ENCODE results near the gene SHCBP1L. TPM values are rescaled to one million over a fixed set of nuclear protein-coding genes. Genes with fewer than 3 reads are reported as not detected.
A peak's percentile ranks its signal among the peaks of the same experiment; 100 is the strongest.

The SHCBP1L gene
- polyA plus RNA-seq, 1 donor = 0.03 TPM

- no peak for DNase-seq
- no peak overlapping the region for H3K27ac ChIP-seq (ENCODE audit: low read length)
- H3K4me3 ChIP-seq (ENCODE audit: low read length) = no peak overlapping the region
- no peaks in the 10 kb centered on the region for H3K36me3 ChIP-seq (ENCODE audit: control insufficient read depth, insufficient read depth, low read length)
- H3K9me3 ChIP-seq (ENCODE audit: control insufficient read depth, low read depth, low read length) = no peaks in the 10 kb centered on the region
- no peaks in the 10 kb centered on the region for H3K4me1 ChIP-seq (ENCODE audit: control insufficient read depth, insufficient read depth, low read length)
- no CpG with 5 or more reads among the region's 7 CpGs for WGBS (ENCODE audit: insufficient coverage, low lambda C conversion rate)
- no peaks in the 10 kb centered on the region for H3K27me3 ChIP-seq (ENCODE audit: control insufficient read depth, insufficient read depth, low read length)
Observed at GRCh38 chr1:182984138-182984537, 31.2 kb upstream of the SHCBP1L start.

GRCh38 chr1:182978151-182978853 lies 25.3 kb upstream of the SHCBP1L start:
- H3K4me3 ChIP-seq (ENCODE audit: low read length) = no peak overlapping the region
- H3K27me3 ChIP-seq (ENCODE audit: control insufficient read depth, insufficient read depth, low read length) = no peaks in the 10 kb centered on the region
- no peaks in the 10 kb centered on the region for H3K4me1 ChIP-seq (ENCODE audit: control insufficient read depth, insufficient read depth, low read length)
- no peaks in the 10 kb centered on the region for H3K9me3 ChIP-seq (ENCODE audit: control insufficient read depth, low read depth, low read length)
- no peaks in the 10 kb centered on the region for H3K36me3 ChIP-seq (ENCODE audit: control insufficient read depth, insufficient read depth, low read length)
- H3K27ac ChIP-seq (ENCODE audit: low read length) = no peak overlapping the region
- 50% methylated on average over 2 of the region's 6 CpGs for WGBS (ENCODE audit: insufficient coverage, low lambda C conversion rate)
- DNase-seq = no peak

GRCh38 chr1:182977480-182977879 lies 24.5 kb upstream of the SHCBP1L start:
- Histone ChIP-seq H3K27me3 (ENCODE audit: control insufficient read depth, insufficient read depth, low read length) (no peaks in the 10 kb centered on the region), H3K27ac (ENCODE audit: low read length) (no peak overlapping the region), H3K4me1 (ENCODE audit: control insufficient read depth, insufficient read depth, low read length) (no peaks in the 10 kb centered on the region), H3K4me3 (ENCODE audit: low read length) (no peak overlapping the region), H3K36me3 (ENCODE audit: control insufficient read depth, insufficient read depth, low read length) (no peaks in the 10 kb centered on the region), H3K9me3 (ENCODE audit: control insufficient read depth, low read depth, low read length) (no peaks in the 10 kb centered on the region)
- no CpG with 5 or more reads among the region's 2 CpGs for WGBS (ENCODE audit: insufficient coverage, low lambda C conversion rate)
- DNase-seq = no peak

DNA sequence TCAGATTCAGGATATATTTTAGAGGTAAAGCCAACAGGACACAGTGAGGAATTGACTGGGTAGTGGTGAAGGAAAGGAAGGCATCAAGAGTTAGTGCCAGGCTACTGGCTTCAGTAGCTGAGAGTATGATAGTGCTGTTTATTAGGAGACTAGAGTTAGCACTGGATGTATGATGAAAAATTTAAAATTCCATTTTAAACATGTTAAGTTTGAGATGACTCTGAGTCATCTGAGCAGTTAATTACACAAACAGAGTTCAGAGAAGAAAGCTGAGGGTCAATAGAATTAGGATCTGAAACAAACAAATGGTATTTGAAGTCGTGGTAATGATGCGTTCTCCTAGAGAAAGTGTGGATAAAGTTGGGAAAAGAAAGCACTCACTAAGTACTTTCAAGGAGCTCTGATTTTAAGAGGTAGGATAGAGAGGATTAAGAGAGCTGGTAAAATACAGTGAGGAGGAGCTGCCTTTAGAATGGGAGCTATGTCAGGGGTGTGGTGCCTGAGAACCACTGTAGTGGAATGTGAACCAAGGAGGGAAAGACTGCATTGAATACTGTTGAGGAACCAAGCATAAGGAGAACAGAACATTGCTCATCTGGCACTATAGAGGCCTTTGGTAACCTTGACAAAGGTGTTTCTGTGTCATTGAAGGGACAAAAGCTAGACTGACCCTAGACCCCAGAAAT lies 21.7 kb upstream of the SHCBP1L start:
- no CpG with 5 or more reads among the region's 2 CpGs for WGBS (ENCODE audit: insufficient coverage, low lambda C conversion rate)
- DNase-seq = no peak

GRCh38 chr1:182972829-182973228 lies 19.9 kb upstream of the SHCBP1L start:
- Histone ChIP-seq H3K4me3 (ENCODE audit: low read length) (no peak overlapping the region), H3K36me3 (ENCODE audit: control insufficient read depth, insufficient read depth, low read length) (no peaks in the 10 kb centered on the region), H3K9me3 (ENCODE audit: control insufficient read depth, low read depth, low read length) (no peaks in the 10 kb centered on the region), H3K27ac (ENCODE audit: low read length) (no peak overlapping the region), H3K27me3 (ENCODE audit: control insufficient read depth, insufficient read depth, low read length) (no peaks in the 10 kb centered on the region), H3K4me1 (ENCODE audit: control insufficient read depth, insufficient read depth, low read length) (peaks cover 12% of the 10 kb centered on the region)
- 80% methylated on average over 1 of the region's 6 CpGs for WGBS (ENCODE audit: insufficient coverage, low lambda C conversion rate)
- no peak for DNase-seq

More for the DNA sequence above, 21.7 kb upstream of the SHCBP1L start:
- Histone ChIP-seq H3K9me3 (ENCODE audit: control insufficient read depth, low read depth, low read length) (no peaks in the 10 kb centered on the region), H3K27ac (ENCODE audit: low read length) (no peak overlapping the region), H3K36me3 (ENCODE audit: control insufficient read depth, insufficient read depth, low read length) (no peaks in the 10 kb centered on the region), H3K4me1 (ENCODE audit: control insufficient read depth, insufficient read depth, low read length) (peaks cover 3% of the 10 kb centered on the region), H3K4me3 (ENCODE audit: low read length) (no peak overlapping the region), H3K27me3 (ENCODE audit: control insufficient read depth, insufficient read depth, low read length) (no peaks in the 10 kb centered on the region)

DNA sequence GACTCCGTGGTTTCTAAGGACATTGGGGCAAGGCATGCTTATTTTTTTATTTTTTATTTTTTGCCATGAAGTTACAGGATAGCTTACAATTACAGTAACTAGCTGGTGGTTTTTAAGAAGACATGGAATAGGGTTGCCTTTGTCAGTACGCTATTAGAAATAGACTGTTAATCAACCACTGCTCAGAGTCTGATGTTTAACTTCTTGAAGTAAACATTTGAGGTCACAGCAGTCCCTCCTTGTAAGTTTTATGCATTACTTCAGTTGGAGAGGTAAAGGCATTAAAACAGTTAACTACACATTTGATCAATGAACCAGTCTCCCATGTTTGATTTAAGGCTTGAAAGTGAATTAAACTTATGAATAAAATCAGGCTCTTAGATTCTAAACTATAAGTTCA lies 19.3 kb upstream of the SHCBP1L start:
- Histone ChIP-seq H3K27ac (ENCODE audit: low read length) (no peak overlapping the region), H3K4me3 (ENCODE audit: low read length) (no peak overlapping the region), H3K4me1 (ENCODE audit: control insufficient read depth, insufficient read depth, low read length) (peaks cover 15% of the 10 kb centered on the region), H3K36me3 (ENCODE audit: control insufficient read depth, insufficient read depth, low read length) (no peaks in the 10 kb centered on the region), H3K27me3 (ENCODE audit: control insufficient read depth, insufficient read depth, low read length) (no peaks in the 10 kb centered on the region), H3K9me3 (ENCODE audit: control insufficient read depth, low read depth, low read length) (no peaks in the 10 kb centered on the region)
- DNase-seq = no peak
- WGBS (ENCODE audit: insufficient coverage, low lambda C conversion rate) = 73% methylated on average over 1 of the region's 2 CpGs

- no CpG with 5 or more reads among the region's 1 CpG for WGBS (ENCODE audit: insufficient coverage, low lambda C conversion rate)
- Histone ChIP-seq H3K4me1 (ENCODE audit: control insufficient read depth, insufficient read depth, low read length) (peaks cover 15% of the 10 kb centered on the region), H3K27ac (ENCODE audit: low read length) (no peak overlapping the region), H3K36me3 (ENCODE audit: control insufficient read depth, insufficient read depth, low read length) (no peaks in the 10 kb centered on the region), H3K4me3 (ENCODE audit: low read length) (no peak overlapping the region), H3K27me3 (ENCODE audit: control insufficient read depth, insufficient read depth, low read length) (no peaks in the 10 kb centered on the region), H3K9me3 (ENCODE audit: control insufficient read depth, low read depth, low read length) (no peaks in the 10 kb centered on the region)
- no peak for DNase-seq
Observed at GRCh38 chr1:182971219-182971618, 18.3 kb upstream of the SHCBP1L start.

GRCh38 chr1:182968836-182969734 lies 16.1 kb upstream of the SHCBP1L start:
- Histone ChIP-seq H3K4me3 (ENCODE audit: low read length) (no peak overlapping the region), H3K36me3 (ENCODE audit: control insufficient read depth, insufficient read depth, low read length) (no peaks in the 10 kb centered on the region), H3K27me3 (ENCODE audit: control insufficient read depth, insufficient read depth, low read length) (no peaks in the 10 kb centered on the region), H3K9me3 (ENCODE audit: control insufficient read depth, low read depth, low read length) (no peaks in the 10 kb centered on the region), H3K4me1 (ENCODE audit: control insufficient read depth, insufficient read depth, low read length) (peaks cover 15% of the 10 kb centered on the region), H3K27ac (ENCODE audit: low read length) (peak overlapping the region; percentile 49)
- WGBS (ENCODE audit: insufficient coverage, low lambda C conversion rate) = 16% methylated on average over 2 of the region's 5 CpGs
- DNase-seq = peak; percentile 27 to 45

- peak in 1 of 2 donors; percentile 34 for DNase-seq
- Histone ChIP-seq H3K4me1 (ENCODE audit: control insufficient read depth, insufficient read depth, low read length) (peaks cover 15% of the 10 kb centered on the region), H3K4me3 (ENCODE audit: low read length) (no peak overlapping the region), H3K9me3 (ENCODE audit: control insufficient read depth, low read depth, low read length) (no peaks in the 10 kb centered on the region), H3K27ac (ENCODE audit: low read length) (peak overlapping the region; percentile 49), H3K36me3 (ENCODE audit: control insufficient read depth, insufficient read depth, low read length) (no peaks in the 10 kb centered on the region), H3K27me3 (ENCODE audit: control insufficient read depth, insufficient read depth, low read length) (no peaks in the 10 kb centered on the region)
- 32% methylated on average over 3 of the region's 4 CpGs for WGBS (ENCODE audit: insufficient coverage, low lambda C conversion rate)
Observed at GRCh38 chr1:182968151-182968741, 15.3 kb upstream of the SHCBP1L start.

GRCh38 chr1:182965861-182966260 lies 12.9 kb upstream of the SHCBP1L start:
- H3K4me1 ChIP-seq (ENCODE audit: control insufficient read depth, insufficient read depth, low read length) = peaks cover 17% of the 10 kb centered on the region
- no peaks in the 10 kb centered on the region for H3K9me3 ChIP-seq (ENCODE audit: control insufficient read depth, low read depth, low read length)
- no peak for DNase-seq
- no peak overlapping the region for H3K4me3 ChIP-seq (ENCODE audit: low read length)
- H3K27ac ChIP-seq (ENCODE audit: low read length) = no peak overlapping the region
- H3K36me3 ChIP-seq (ENCODE audit: control insufficient read depth, insufficient read depth, low read length) = no peaks in the 10 kb centered on the region
- WGBS (ENCODE audit: insufficient coverage, low lambda C conversion rate) = no CpG with 5 or more reads among the region's 1 CpG
- no peaks in the 10 kb centered on the region for H3K27me3 ChIP-seq (ENCODE audit: control insufficient read depth, insufficient read depth, low read length)

Measured in large intestine (tissue), 3 donors.